ENCODE data around the gene VPS13C. TPM values are rescaled to one million over a fixed set of nuclear protein-coding genes. Genes with fewer than 3 reads are reported as not detected.

The VPS13C gene
- total and polyA plus RNA-seq, 12 donors = 18.9 to 114 (median 55.2) TPM

DNA sequence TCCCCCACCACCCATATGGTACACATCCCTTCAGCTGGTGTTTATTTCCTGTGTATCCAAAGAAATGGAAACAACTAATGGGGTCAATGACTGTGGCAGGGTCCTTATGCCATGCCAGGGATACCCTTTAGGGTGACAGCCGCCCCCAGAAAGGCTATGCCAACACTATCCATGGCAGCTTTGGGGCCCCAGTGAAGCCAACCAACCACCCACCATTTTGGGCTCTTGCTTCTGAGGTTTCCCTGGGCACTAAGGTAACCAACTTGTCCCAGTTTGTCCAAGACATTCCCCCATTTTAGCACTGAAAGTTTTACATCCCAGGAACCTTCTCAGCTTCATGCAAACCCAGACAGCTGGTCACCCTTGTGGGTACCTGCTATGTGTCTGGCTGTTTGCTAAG, 233.1 kb downstream of the VPS13C start:
- DNase-seq = no peak
- Histone ChIP-seq H3K4me3 (no peak overlapping the region), H3K27me3 (no peaks in the 10 kb centered on the region), H3K36me3 (replicated peaks in 1 of 2) (no peaks in the 10 kb centered on the region), H3K4me1 (replicated peaks in 1 of 2) (no peaks in the 10 kb centered on the region), H3K9me3 (replicated peaks in 1 of 3) (no peaks in the 10 kb centered on the region), H3K27ac (no peak overlapping the region)
- TF ChIP-seq, protein P1, sequence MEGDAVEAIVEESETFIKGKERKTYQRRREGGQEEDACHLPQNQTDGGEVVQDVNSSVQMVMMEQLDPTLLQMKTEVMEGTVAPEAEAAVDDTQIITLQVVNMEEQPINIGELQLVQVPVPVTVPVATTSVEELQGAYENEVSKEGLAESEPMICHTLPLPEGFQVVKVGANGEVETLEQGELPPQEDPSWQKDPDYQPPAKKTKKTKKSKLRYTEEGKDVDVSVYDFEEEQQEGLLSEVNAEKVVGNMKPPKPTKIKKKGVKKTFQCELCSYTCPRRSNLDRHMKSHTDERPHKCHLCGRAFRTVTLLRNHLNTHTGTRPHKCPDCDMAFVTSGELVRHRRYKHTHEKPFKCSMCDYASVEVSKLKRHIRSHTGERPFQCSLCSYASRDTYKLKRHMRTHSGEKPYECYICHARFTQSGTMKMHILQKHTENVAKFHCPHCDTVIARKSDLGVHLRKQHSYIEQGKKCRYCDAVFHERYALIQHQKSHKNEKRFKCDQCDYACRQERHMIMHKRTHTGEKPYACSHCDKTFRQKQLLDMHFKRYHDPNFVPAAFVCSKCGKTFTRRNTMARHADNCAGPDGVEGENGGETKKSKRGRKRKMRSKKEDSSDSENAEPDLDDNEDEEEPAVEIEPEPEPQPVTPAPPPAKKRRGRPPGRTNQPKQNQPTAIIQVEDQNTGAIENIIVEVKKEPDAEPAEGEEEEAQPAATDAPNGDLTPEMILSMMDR (IDR thresholded peaks at IDR 0.05) = no peak
- TF ChIP-seq POLR2A (IDR thresholded peaks at IDR 0.05) = no peak
- WGBS, 4 donors = 70 to 100% (median 84%) methylated on average over 1 of the region's 1 CpG
- intact Hi-C loops (cut with DNase I) = no loop called here

DNA sequence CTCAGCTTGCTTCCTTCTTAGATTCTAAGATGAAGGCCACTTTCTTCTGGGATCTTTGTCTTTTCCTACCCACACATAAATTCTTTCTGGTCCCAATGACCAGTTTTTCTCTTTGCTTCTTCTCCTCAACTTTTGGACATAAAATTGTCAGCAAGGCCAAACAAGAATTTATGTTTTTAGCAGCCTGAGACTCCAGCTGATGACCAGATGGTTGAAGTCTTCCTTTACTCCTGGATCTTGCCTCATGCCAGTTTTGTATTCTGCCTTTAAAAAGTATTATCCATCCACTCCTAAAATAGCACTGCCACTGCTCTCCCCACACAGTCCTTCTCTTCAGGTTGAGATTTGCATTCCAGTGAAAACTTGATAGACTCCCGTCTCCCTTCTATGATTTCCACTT, 236.0 kb downstream of the VPS13C start:
- TF ChIP-seq, protein P1 (IDR thresholded peaks at IDR 0.05) = no peak
- no peak for TF ChIP-seq POLR2A (IDR thresholded peaks at IDR 0.05)
- intact Hi-C loops (cut with DNase I) = no loop called here
- Histone ChIP-seq H3K27ac (no peak overlapping the region), H3K4me1 (replicated peaks in 1 of 2) (no peaks in the 10 kb centered on the region), H3K27me3 (no peaks in the 10 kb centered on the region), H3K9me3 (replicated peaks in 1 of 3) (no peaks in the 10 kb centered on the region), H3K4me3 (no peak overlapping the region), H3K36me3 (replicated peaks in 1 of 2) (no peaks in the 10 kb centered on the region)
- DNase-seq = no peak
- 0 to 93% (median 40%) methylated on average over 1 of the region's 1 CpG for WGBS, 4 donors

- TF ChIP-seq, protein P1 (IDR thresholded peaks at IDR 0.05) = no peak
- TF ChIP-seq POLR2A (IDR thresholded peaks at IDR 0.05) = no peak
- Histone ChIP-seq H3K4me1 (replicated peaks in 1 of 2) (no peaks in the 10 kb centered on the region), H3K4me3 (no peak overlapping the region), H3K27me3 (peaks cover 3% of the 10 kb centered on the region), H3K9me3 (replicated peaks in 1 of 3) (no peaks in the 10 kb centered on the region), H3K36me3 (replicated peaks in 1 of 2) (no peaks in the 10 kb centered on the region), H3K27ac (no peak overlapping the region)
- 87 to 94% (median 89%) methylated on average over 3 of the region's 3 CpGs for WGBS, 4 donors
- intact Hi-C loops (cut with DNase I) = no loop called here
- no peak for DNase-seq
Observed at GRCh38 chr15:61822511-61822910, 237.7 kb downstream of the VPS13C start.

GRCh38 chr15:61820951-61821350, 239.3 kb downstream of the VPS13C start:
- 83 to 89% (median 85%) methylated on average over 4 of the region's 4 CpGs for WGBS, 4 donors
- Histone ChIP-seq H3K36me3 (replicated peaks in 1 of 2) (no peaks in the 10 kb centered on the region), H3K9me3 (replicated peaks in 1 of 3) (no peaks in the 10 kb centered on the region), H3K27ac (no peak overlapping the region), H3K4me1 (replicated peaks in 1 of 2) (no peaks in the 10 kb centered on the region), H3K27me3 (peaks cover 3% of the 10 kb centered on the region), H3K4me3 (no peak overlapping the region)
- DNase-seq = no peak
- intact Hi-C loops (cut with DNase I) = no loop called here
- TF ChIP-seq POLR2A (IDR thresholded peaks at IDR 0.05) = no peak
- TF ChIP-seq, protein P1 (IDR thresholded peaks at IDR 0.05) = no peak
